ENCODE measurements around the gene PLAAT5. TPM values are rescaled to one million over a fixed set of nuclear protein-coding genes. Genes with fewer than 3 reads are reported as not detected.
A peak's percentile ranks its signal among the peaks of the same experiment; 100 is the strongest.

Gene PLAAT5
- total and polyA plus RNA-seq, 2 of the 8 experiments (the other 6 are each of a cell fraction or from before 2014, with no cell fraction given): 16.0 to 18.7 TPM

DNA sequence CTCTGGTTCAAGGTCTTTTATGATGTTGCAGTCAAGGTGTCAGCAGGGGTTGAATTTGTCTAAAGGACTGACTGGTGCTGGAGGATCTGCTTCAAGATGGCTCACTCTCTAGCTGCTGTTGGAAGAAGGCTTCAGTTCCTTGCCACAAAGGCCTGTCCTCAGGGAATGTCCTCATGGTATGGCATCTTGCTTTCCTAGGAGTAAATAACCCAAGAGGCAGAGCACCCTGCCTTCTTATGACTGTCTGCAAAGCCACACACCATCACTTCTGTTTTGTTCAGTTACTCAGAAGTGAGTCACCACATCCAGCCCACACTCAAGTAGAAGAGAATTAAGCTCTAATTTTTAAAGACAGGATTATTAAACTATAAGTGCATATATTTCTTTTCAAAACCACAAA, 45.2 kb downstream of the PLAAT5 start:
- H3K4me1 ChIP-seq (replicated peaks in 1 of 4; ENCODE audit: control insufficient read depth in 3 of 4, insufficient read depth in 4 of 4, low read length in 3 of 4): peaks cover 2 to 13% (median 2%) of the 10 kb centered on the region in 4 experiments; a peak in 5 of 7 replicates
- no peak for DNase-seq (ENCODE audit: low read depth in 1 of 2, low spot score in 2 of 2)
- H3K23ac ChIP-seq (ENCODE audit: insufficient read length): no peak overlapping the region
- H3K36me3 ChIP-seq (ENCODE audit: control insufficient read depth in 2 of 4, insufficient read depth in 4 of 4, low read length in 3 of 4): no peaks in the 10 kb centered on the region
- no peak overlapping the region for H3K14ac ChIP-seq (ENCODE audit: insufficient read length)
- no peak overlapping the region for H3K27ac ChIP-seq (ENCODE audit: low read depth, low read length)
- no peak overlapping the region for H2BK5ac ChIP-seq (ENCODE audit: low read depth, low read length)
- H3K23me2 ChIP-seq (ENCODE audit: low read depth, low read length): no peaks in the 10 kb centered on the region
- no peaks in the 10 kb centered on the region for H4K20me1 ChIP-seq (replicated peaks in 1 of 2; ENCODE audit: control insufficient read depth in 1 of 2, insufficient read depth in 2 of 2, low read length in 2 of 2)
- no peak overlapping the region for H2BK120ac ChIP-seq (replicated peaks; ENCODE audit: low read depth, low read length)
- no peak overlapping the region for H2AFZ ChIP-seq (ENCODE audit: low read length)
- peak overlapping the region; percentile 28; the same call in 1 of the 2 replicates for H2BK20ac ChIP-seq (ENCODE audit: low read length)
- no peak overlapping the region for H3K4me3 ChIP-seq (ENCODE audit: extremely low read depth in 1 of 4, insufficient read depth in 2 of 4, low read depth in 3 of 4, low read length in 4 of 4)
- no peaks in the 10 kb centered on the region for H3K79me1 ChIP-seq (ENCODE audit: low read depth, low read length)
- no peak overlapping the region for H3K4ac ChIP-seq (replicated peaks; ENCODE audit: insufficient read length, low read depth, low read length)
- no peak overlapping the region for H3K56ac ChIP-seq (replicated peaks; ENCODE audit: insufficient read length, low read depth, low read length)
- no peaks in the 10 kb centered on the region for H3K79me2 ChIP-seq (ENCODE audit: control insufficient read depth in 1 of 2, insufficient read depth in 2 of 2, low read length in 2 of 2)
- H2BK15ac ChIP-seq (ENCODE audit: low read length): no peak overlapping the region
- H3K18ac ChIP-seq (ENCODE audit: extremely low read depth, low read length): no peak overlapping the region
- H4K8ac ChIP-seq (ENCODE audit: extremely low read depth, insufficient read depth, low read length): no peak overlapping the region
- no peak for FAIRE-seq
- no peaks in the 10 kb centered on the region for H3K27me3 ChIP-seq (replicated peaks in 1 of 4; ENCODE audit: control insufficient read depth in 3 of 4, extremely low read depth in 1 of 4, insufficient read depth in 3 of 4, low read length in 3 of 4)
- H3K9me3 ChIP-seq (ENCODE audit: insufficient read depth in 2 of 2, low read depth in 1 of 2, low read length in 1 of 2): no peaks in the 10 kb centered on the region; a peak in 1 of 4 replicates
- no peak overlapping the region for H3K4me2 ChIP-seq (ENCODE audit: insufficient read depth in 1 of 2, low read depth in 2 of 2, low read length in 2 of 2)
- H4K5ac ChIP-seq (ENCODE audit: insufficient read length, low read depth, low read length): no peak overlapping the region
- no peak overlapping the region for H3K9ac ChIP-seq (replicated peaks in 1 of 4; ENCODE audit: extremely low read depth in 1 of 4, low read depth in 3 of 4, low read length in 3 of 4)
- no peak overlapping the region for H2AK5ac ChIP-seq (ENCODE audit: low read depth, low read length)
- H4K91ac ChIP-seq (replicated peaks; ENCODE audit: insufficient read length, low read length): peak overlapping the region; percentile 50
- ChIA-PET POLR2A (ENCODE audit: partially characterized antibody) (no interaction called here), CTCF (ENCODE audit: partially characterized antibody) (no interaction called here)
- H2BK12ac ChIP-seq (ENCODE audit: low read depth, low read length): no peak overlapping the region
- TF ChIP-seq BACH1 (IDR thresholded peaks at IDR 0.05; ENCODE audit: low read length) (no peak), POLR2AphosphoS5 (IDR thresholded peaks at IDR 0.05; ENCODE audit: low read depth, low read length) (no peak), SIX5 (IDR thresholded peaks at IDR 0.05; ENCODE audit: low read depth, low read length) (no peak)
